K562 (cell line): ENCODE results near the gene RPL39. TPM values are rescaled to one million over a fixed set of nuclear protein-coding genes. Genes with fewer than 3 reads are reported as not detected.

Source experiments
- CEBPG ChIP-seq, 3 experiments: fragments of 200-800 bp in 1 of 3; sonication (Bioruptor generic) in 1 of 3; sonication (generic) in 1 of 3; formaldehyde crosslinking in 1 of 3; IDR thresholded peaks in 2 of 3; conservative IDR thresholded peaks in 1 of 3; 2 replicates each; pipeline versions ENCODE4 v1.6.1 to v1.8.0; 2016 to 2022; ENCODE audit warnings: missing compliant biosample characterization in 2 of 3, missing genetic modification characterization in 2 of 3, mild to moderate bottlenecking in 1 of 3, missing genetic modification reagents in 1 of 3
- CREBBP ChIP-seq: IDR thresholded peaks from one replicate; pipeline ENCODE4 v1.6.1; 2012; ENCODE audit warnings: low read depth, mild to moderate bottlenecking, control low read depth, inconsistent platforms, low read length
- KLF1 ChIP-seq: fragments of 450-650 bp; IDR thresholded peaks from 2 replicates; pipeline ENCODE4 v1.6.1; 2016; ENCODE audit warnings: missing genetic modification characterization, missing compliant biosample characterization
- LEF1 ChIP-seq: fragments of 450-650 bp; IDR thresholded peaks from 2 replicates; pipeline ENCODE4 v1.6.1; 2016; ENCODE audit warnings: mild to moderate bottlenecking
- MEIS2 ChIP-seq: fragments of 450-650 bp; IDR thresholded peaks from 2 replicates; pipeline ENCODE4 v1.6.1; 2014; ENCODE audit warnings: mild to moderate bottlenecking; ENCODE audit not compliant: partially characterized antibody
- OTX1 ChIP-seq: fragments of 450-650 bp; formaldehyde crosslinking; IDR thresholded peaks from 2 replicates; pipeline ENCODE4 v1.4.0; 2022; ENCODE audit warnings: mild to moderate bottlenecking
- RUNX1 ChIP-seq: sonication (generic); IDR thresholded peaks from 2 replicates; pipeline ENCODE4 v1.6.1; 2016; ENCODE audit warnings: antibody characterized with exemption, low read depth
- ZNF668 ChIP-seq: fragments of 250-450 bp; sonication (Bioruptor Pico); IDR thresholded peaks from 2 replicates; pipeline ENCODE4 v1.8.0; 2022; ENCODE audit warnings: mild to moderate bottlenecking, inconsistent platforms
- ZNF707 ChIP-seq: fragments of 250-450 bp; sonication (Bioruptor Pico); conservative IDR thresholded peaks from 2 replicates; pipeline ENCODE4 v1.8.0; 2022; ENCODE audit warnings: inconsistent platforms, mild to moderate bottlenecking, moderate library complexity
- polyA plus RNA-seq, 8 experiments: library from polyadenylated mRNA; depleted of rRNA in 4 of 8; stranded (reverse) in 5 of 8; unstranded in 3 of 8; fragments of >200 nt; fragmentation: Nextera tagmentation in 2 of 8; fragmentation: Illumina TruSeq in 1 of 8; extraction: Ambion mirVana in 2 of 8; extraction: Trizol in 1 of 8; gene quantifications; 2 replicates each; pipeline versions ENCODE4 v1.2.1 to v1.2.3, GENCODE V29; 2011 to 2014; ENCODE audit warnings: inconsistent platforms in 1 of 8, missing spikeins in 1 of 8
- total RNA-seq, 7 experiments: library from RNA; depleted of rRNA in 6 of 7; stranded (reverse); fragments of >200 nt in 6 of 7; fragmentation: Illumina TruSeq in 2 of 7; extraction: Trizol in 2 of 7; gene quantifications; 2 replicates each; pipeline versions ENCODE4 v1.2.1 to v1.2.3, GENCODE V29; 2011 to 2021; ENCODE audit warnings: low replicate concordance in 1 of 7
- TF ChIP-seq, protein P1 (sequence below), 2 experiments: fragments of 450-650 bp; IDR thresholded peaks; 2 replicates each; pipeline ENCODE4 v1.6.1; 2016; ENCODE audit warnings: mild to moderate bottlenecking in 2 of 2, borderline replicate concordance in 1 of 2, low read depth in 1 of 2, moderate library complexity in 1 of 2
- TF ChIP-seq, protein P2 (sequence below): fragments of 450-650 bp; IDR thresholded peaks from 2 replicates; pipeline ENCODE4 v1.6.1; 2018; ENCODE audit warnings: mild to moderate bottlenecking, low read depth; ENCODE audit not compliant: partially characterized antibody
- TF ChIP-seq, protein P3 (sequence below): IDR thresholded peaks from 2 replicates; pipeline ENCODE4 v1.6.1; 2011; ENCODE audit not compliant: insufficient read length; ENCODE audit errors: extremely low read depth
- TF ChIP-seq, protein P4 (sequence below), 2 experiments: fragments of 450-650 bp; IDR thresholded peaks; 2 replicates each; pipeline ENCODE4 v1.6.1; 2016
- TF ChIP-seq, protein P5 (sequence below): fragments of 450-650 bp; formaldehyde crosslinking; IDR thresholded peaks from 2 replicates; pipeline ENCODE4 v1.4.0; 2022; ENCODE audit warnings: missing genetic modification characterization

The RPL39 gene
- total and polyA plus RNA-seq, 9 of the 15 experiments (the other 6 are each of a cell fraction or from before 2014, with no cell fraction given): 1,382 to 5,043 (median 3,226) TPM

DNA sequence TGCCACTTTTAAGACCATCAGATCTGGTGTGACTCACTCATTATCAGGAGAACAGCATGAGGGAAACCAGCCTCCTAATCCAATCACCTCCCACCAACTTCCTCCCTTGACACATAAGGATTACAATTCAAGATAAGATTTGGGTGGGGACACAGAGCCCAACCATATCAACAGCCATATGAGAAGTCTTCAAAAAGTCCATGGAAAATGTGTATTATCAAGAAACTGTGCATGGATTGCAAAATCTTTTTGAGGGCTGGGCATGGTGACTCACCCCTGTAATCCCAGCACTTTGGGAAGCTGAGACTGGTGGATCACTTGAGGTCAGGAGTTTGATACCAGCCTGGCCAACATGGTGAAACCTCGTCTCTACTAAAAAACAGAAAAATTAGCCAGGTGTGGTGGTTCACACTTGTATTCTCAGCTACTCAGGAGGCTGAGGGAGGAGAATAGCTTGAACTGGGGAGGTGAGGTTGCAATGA, 17.8 kb upstream of the RPL39 start (continued):
- TF ChIP-seq, protein P1, sequence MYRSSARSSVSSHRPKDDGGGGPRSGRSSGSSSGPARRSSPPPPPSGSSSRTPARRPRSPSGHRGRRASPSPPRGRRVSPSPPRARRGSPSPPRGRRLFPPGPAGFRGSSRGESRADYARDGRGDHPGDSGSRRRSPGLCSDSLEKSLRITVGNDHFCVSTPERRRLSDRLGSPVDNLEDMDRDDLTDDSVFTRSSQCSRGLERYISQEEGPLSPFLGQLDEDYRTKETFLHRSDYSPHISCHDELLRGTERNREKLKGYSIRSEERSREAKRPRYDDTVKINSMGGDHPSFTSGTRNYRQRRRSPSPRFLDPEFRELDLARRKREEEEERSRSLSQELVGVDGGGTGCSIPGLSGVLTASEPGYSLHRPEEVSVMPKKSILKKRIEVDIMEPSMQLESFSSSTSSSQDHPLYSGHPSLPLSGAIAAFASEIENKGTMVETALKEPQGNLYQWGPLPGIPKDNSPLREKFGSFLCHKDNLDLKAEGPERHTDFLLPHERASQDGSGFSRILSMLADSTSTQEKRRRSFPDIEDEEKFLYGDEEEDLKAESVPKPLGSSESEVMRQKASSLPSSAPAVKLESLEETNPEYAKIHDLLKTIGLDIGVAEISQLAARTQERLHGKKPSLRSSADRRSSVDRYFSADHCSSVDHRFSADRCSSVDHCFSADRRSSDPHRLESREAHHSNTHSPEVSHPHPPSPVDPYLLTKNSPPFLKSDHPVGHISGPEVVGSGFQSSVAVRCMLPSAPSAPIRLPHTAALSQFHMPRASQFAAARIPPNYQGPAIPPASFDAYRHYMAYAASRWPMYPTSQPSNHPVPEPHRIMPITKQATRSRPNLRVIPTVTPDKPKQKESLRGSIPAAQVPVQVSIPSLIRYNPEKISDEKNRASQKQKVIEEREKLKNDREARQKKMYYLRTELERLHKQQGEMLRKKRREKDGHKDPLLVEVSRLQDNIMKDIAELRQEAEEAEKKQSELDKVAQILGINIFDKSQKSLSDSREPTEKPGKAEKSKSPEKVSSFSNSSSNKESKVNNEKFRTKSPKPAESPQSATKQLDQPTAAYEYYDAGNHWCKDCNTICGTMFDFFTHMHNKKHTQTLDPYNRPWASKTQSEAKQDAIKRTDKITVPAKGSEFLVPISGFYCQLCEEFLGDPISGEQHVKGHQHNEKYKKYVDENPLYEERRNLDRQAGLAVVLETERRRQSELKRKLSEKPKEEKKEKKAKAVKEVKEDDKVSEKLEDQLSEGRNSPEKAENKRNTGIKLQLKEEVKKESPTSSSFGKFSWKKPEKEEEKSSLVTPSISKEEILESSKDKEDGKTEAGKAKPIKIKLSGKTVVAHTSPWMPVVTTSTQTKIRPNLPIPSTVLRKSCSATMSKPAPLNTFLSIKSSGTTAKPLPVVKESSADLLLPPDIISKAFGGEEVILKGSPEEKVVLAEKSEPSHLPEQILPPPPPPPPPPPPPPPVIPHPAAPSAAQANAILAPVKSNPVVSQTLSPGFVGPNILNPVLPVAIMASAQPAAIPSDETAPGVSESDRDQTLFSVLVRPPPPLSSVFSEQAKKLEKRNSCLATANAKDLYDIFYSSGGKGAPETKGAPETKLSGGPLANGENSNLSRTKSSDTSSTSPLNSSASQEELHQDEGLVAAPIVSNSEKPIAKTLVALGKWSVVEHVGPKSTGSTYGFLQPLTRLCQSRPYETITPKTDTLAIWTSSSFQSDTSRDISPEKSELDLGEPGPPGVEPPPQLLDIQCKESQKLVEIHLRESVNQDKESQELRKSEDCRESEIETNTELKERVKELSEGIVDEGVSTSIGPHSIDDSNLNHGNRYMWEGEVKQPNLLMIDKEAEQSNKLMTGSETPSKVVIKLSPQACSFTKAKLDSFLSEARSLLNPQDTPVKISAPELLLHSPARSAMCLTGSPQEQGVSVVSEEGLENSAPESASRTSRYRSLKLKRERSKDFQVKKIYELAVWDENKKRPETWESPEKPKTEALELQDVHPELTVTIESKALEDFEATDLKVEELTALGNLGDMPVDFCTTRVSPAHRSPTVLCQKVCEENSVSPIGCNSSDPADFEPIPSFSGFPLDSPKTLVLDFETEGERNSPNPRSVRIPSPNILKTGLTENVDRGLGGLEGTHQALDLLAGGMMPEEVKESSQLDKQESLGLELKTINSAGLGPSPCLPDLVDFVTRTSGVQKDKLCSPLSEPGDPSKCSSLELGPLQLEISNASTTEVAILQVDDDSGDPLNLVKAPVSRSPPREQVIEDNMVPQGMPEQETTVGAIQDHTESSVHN (IDR thresholded peaks at IDR 0.05; ENCODE audit: borderline replicate concordance in 1 of 2, low read depth in 1 of 2): no peak
- 0 out of 2 replicates have a peak, but pooled peaks have one; percentile 33 for TF ChIP-seq KLF1 (tag)
- no peak for TF ChIP-seq ZNF707 (CRISPR knock-in tag)
- no peak for TF ChIP-seq RUNX1
- TF ChIP-seq, protein P2, sequence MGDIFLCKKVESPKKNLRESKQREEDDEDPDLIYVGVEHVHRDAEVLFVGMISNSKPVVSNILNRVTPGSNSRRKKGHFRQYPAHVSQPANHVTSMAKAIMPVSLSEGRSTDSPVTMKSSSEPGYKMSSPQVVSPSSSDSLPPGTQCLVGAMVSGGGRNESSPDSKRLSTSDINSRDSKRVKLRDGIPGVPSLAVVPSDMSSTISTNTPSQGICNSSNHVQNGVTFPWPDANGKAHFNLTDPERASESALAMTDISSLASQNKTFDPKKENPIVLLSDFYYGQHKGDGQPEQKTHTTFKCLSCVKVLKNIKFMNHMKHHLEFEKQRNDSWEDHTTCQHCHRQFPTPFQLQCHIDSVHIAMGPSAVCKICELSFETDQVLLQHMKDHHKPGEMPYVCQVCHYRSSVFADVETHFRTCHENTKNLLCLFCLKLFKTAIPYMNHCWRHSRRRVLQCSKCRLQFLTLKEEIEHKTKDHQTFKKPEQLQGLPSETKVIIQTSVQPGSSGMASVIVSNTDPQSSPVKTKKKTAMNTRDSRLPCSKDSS: no peak
- TF ChIP-seq CREBBP: no peak
- no peak for TF ChIP-seq ZNF668 (CRISPR knock-in tag)
- TF ChIP-seq, protein P3, sequence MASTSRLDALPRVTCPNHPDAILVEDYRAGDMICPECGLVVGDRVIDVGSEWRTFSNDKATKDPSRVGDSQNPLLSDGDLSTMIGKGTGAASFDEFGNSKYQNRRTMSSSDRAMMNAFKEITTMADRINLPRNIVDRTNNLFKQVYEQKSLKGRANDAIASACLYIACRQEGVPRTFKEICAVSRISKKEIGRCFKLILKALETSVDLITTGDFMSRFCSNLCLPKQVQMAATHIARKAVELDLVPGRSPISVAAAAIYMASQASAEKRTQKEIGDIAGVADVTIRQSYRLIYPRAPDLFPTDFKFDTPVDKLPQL: no peak
- peak; percentile 85 for TF ChIP-seq MEIS2
- TF ChIP-seq OTX1 (CRISPR knock-in tag): no peak
- peak; percentile 22; the same call in 1 of the 2 replicates for TF ChIP-seq CEBPG (CRISPR knock-in tag; IDR thresholded peaks at IDR 0.05)
- TF ChIP-seq CEBPG (tag; conservative IDR thresholded peaks at IDR 0.05 in 1 of 2, IDR thresholded peaks at IDR 0.05 in 1 of 2): peak in 1 of 2 experiments; percentile 80; a peak in 2 of 4 replicates
- TF ChIP-seq LEF1: peak; percentile 62; the same call in 1 of the 2 replicates
- TF ChIP-seq, protein P4, sequence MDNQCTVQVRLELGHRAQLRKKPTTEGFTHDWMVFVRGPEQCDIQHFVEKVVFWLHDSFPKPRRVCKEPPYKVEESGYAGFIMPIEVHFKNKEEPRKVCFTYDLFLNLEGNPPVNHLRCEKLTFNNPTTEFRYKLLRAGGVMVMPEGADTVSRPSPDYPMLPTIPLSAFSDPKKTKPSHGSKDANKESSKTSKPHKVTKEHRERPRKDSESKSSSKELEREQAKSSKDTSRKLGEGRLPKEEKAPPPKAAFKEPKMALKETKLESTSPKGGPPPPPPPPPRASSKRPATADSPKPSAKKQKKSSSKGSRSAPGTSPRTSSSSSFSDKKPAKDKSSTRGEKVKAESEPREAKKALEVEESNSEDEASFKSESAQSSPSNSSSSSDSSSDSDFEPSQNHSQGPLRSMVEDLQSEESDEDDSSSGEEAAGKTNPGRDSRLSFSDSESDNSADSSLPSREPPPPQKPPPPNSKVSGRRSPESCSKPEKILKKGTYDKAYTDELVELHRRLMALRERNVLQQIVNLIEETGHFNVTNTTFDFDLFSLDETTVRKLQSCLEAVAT (IDR thresholded peaks at IDR 0.05): no peak
- TF ChIP-seq, protein P5, sequence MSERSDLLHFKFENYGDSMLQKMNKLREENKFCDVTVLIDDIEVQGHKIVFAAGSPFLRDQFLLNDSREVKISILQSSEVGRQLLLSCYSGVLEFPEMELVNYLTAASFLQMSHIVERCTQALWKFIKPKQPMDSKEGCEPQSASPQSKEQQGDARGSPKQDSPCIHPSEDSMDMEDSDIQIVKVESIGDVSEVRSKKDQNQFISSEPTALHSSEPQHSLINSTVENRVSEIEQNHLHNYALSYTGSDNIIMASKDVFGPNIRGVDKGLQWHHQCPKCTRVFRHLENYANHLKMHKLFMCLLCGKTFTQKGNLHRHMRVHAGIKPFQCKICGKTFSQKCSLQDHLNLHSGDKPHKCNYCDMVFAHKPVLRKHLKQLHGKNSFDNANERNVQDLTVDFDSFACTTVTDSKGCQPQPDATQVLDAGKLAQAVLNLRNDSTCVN: no peak
